H1 (cell line): ENCODE results near the gene STX2. TPM values are rescaled to one million over a fixed set of nuclear protein-coding genes. Genes with fewer than 3 reads are reported as not detected.

Source experiments
- CTCF ChIA-PET: fragments of 300-600 bp; sonication (Branson Sonifier 250); formaldehyde crosslinking; loops from one replicate; lab custom pipeline; 2021; ENCODE audit not compliant: partially characterized antibody; lab: Charles Lee
- POLR2A ChIA-PET: fragments of 300-600 bp; sonication (Branson Sonifier 250); formaldehyde crosslinking; loops from one replicate; lab custom pipeline; 2021; ENCODE audit warnings: inconsistent platforms; ENCODE audit not compliant: partially characterized antibody; lab: Charles Lee
- DNase-seq, 2 experiments: peaks; one replicate each; pipeline versions ENCODE4 v3.0.0 to v3.0.0-alpha.2; 2010 to 2022; ENCODE audit warnings: low spot score in 2 of 2, low read depth in 1 of 2, mixed read lengths in 1 of 2
- FAIRE-seq: peaks from 2 replicates; lab custom pipeline; 2011; peaks lifted over from hg19 to GRCh38; lab: Jason Lieb, UNC
- H2AFZ ChIP-seq: 2 replicates; pipeline ENCODE4 v1.8.1; 2012; ENCODE audit warnings: low read length, inconsistent platforms
- H2AK5ac ChIP-seq: 2 replicates; pipeline ENCODE4 v1.6.1; 2013; ENCODE audit warnings: low read depth, low read length
- H2BK120ac ChIP-seq: replicated peaks from 2 replicates; pipeline ENCODE3; 2013; ENCODE audit warnings: low read depth, low read length, inconsistent platforms
- H2BK12ac ChIP-seq: 2 replicates; pipeline ENCODE4 v1.6.1; 2013; ENCODE audit warnings: low read depth, low read length
- H2BK15ac ChIP-seq: 2 replicates; pipeline ENCODE4 v1.6.1; 2013; ENCODE audit warnings: low read length
- H2BK20ac ChIP-seq: 2 replicates; pipeline ENCODE4 v1.6.1; 2013; ENCODE audit warnings: low read length
- H2BK5ac ChIP-seq: 2 replicates; pipeline ENCODE4 v1.6.1; 2013; ENCODE audit warnings: low read depth, low read length
- H3K14ac ChIP-seq: 2 replicates; pipeline ENCODE4 v1.6.1; 2013; ENCODE audit warnings: inconsistent platforms; ENCODE audit not compliant: insufficient read length
- H3K18ac ChIP-seq: 2 replicates; pipeline ENCODE4 v1.6.1; 2013; ENCODE audit warnings: low read length; ENCODE audit errors: extremely low read depth
- H3K23ac ChIP-seq: 2 replicates; pipeline ENCODE4 v1.6.1; 2013; ENCODE audit warnings: inconsistent platforms; ENCODE audit not compliant: insufficient read length
- H3K23me2 ChIP-seq: 2 replicates; pipeline ENCODE4 v1.6.1; 2013; ENCODE audit warnings: low read depth, low read length
- H3K27ac ChIP-seq: 2 replicates; pipeline ENCODE4 v1.6.1; 2011; ENCODE audit warnings: low read depth, low read length, inconsistent platforms
- H3K27me3 ChIP-seq, 4 experiments: replicated peaks in 1 of 4; 1 replicate in 1 of 4; 2 replicates in 3 of 4; pipeline versions ENCODE4 v1.6.1 to v1.8.1; 2011 to 2013; ENCODE audit warnings: low read length in 3 of 4, mild to moderate bottlenecking in 3 of 4, inconsistent platforms in 2 of 4, mixed read lengths in 2 of 4, moderate library complexity in 1 of 4; ENCODE audit not compliant: control insufficient read depth in 3 of 4, insufficient read depth in 3 of 4; ENCODE audit errors: extremely low read depth in 1 of 4
- H3K36me3 ChIP-seq, 4 experiments: 2 replicates each; pipeline versions ENCODE4 v1.6.1 to v1.8.1; 2011 to 2013; ENCODE audit warnings: mild to moderate bottlenecking in 4 of 4, low read length in 3 of 4, moderate library complexity in 2 of 4, control low read depth in 1 of 4, inconsistent platforms in 1 of 4; ENCODE audit not compliant: insufficient read depth in 4 of 4, control insufficient read depth in 2 of 4
- H3K4ac ChIP-seq: replicated peaks from 2 replicates; pipeline ENCODE3; 2013; ENCODE audit warnings: low read length, low read depth, mixed read lengths, inconsistent platforms; ENCODE audit not compliant: insufficient read length
- H3K4me1 ChIP-seq, 4 experiments: replicated peaks in 1 of 4; 1 replicate in 1 of 4; 2 replicates in 3 of 4; pipeline versions ENCODE4 v1.6.1 to v1.8.1; 2011 to 2013; ENCODE audit warnings: low read length in 3 of 4, inconsistent platforms in 2 of 4, mixed read lengths in 1 of 4; ENCODE audit not compliant: insufficient read depth in 4 of 4, control insufficient read depth in 3 of 4
- H3K4me2 ChIP-seq, 2 experiments: 2 replicates each; pipeline versions ENCODE4 v1.6.1 to v1.8.1; 2011 to 2013; ENCODE audit warnings: low read depth in 2 of 2, low read length in 2 of 2, control low read depth in 1 of 2, inconsistent platforms in 1 of 2, mild to moderate bottlenecking in 1 of 2; ENCODE audit not compliant: insufficient read depth in 1 of 2
- H3K4me3 ChIP-seq, 4 experiments: fragments of 200-600, 300-600 bp in 1 of 4; sonication (generic), shearing (Covaris generic), sonication (Bioruptor Twin) in 1 of 4; 2 replicates each; pipeline versions ENCODE4 v1.5.1 to v1.8.1; 2011 to 2016; ENCODE audit warnings: low read length in 4 of 4, low read depth in 3 of 4, control low read depth in 2 of 4, inconsistent platforms in 2 of 4, mild to moderate bottlenecking in 2 of 4, mixed read lengths in 1 of 4, moderate library complexity in 1 of 4; ENCODE audit not compliant: insufficient read depth in 2 of 4; ENCODE audit errors: extremely low read depth in 1 of 4
- H3K56ac ChIP-seq: replicated peaks from 2 replicates; pipeline ENCODE3; 2013; ENCODE audit warnings: low read depth, mild to moderate bottlenecking, mixed read lengths, low read length, inconsistent platforms; ENCODE audit not compliant: insufficient read length
- H3K79me1 ChIP-seq: 2 replicates; pipeline ENCODE4 v1.6.1; 2013; ENCODE audit warnings: low read depth, low read length, control low read depth
- H3K79me2 ChIP-seq, 2 experiments: 2 replicates each; pipeline versions ENCODE4 v1.6.1 to v1.8.1; 2012 to 2013; ENCODE audit warnings: low read length in 2 of 2, mild to moderate bottlenecking in 2 of 2, inconsistent platforms in 1 of 2; ENCODE audit not compliant: insufficient read depth in 2 of 2, control insufficient read depth in 1 of 2
- H3K9ac ChIP-seq, 4 experiments: replicated peaks in 1 of 4; 1 replicate in 1 of 4; 2 replicates in 3 of 4; pipeline versions ENCODE4 v1.6.1 to v1.8.1; 2011 to 2013; ENCODE audit warnings: low read depth in 3 of 4, low read length in 3 of 4, control low read depth in 2 of 4, mild to moderate bottlenecking in 2 of 4, moderate library complexity in 2 of 4, inconsistent platforms in 1 of 4; ENCODE audit errors: extremely low read depth in 1 of 4
- H3K9me3 ChIP-seq, 2 experiments: 2 replicates each; pipeline versions ENCODE4 v1.6.1 to v1.8.1; 2012 to 2013; ENCODE audit warnings: mild to moderate bottlenecking in 2 of 2, moderate library complexity in 2 of 2, control low read depth in 1 of 2, inconsistent platforms in 1 of 2, low read depth in 1 of 2, low read length in 1 of 2, mixed read lengths in 1 of 2; ENCODE audit not compliant: insufficient read depth in 2 of 2
- H4K20me1 ChIP-seq, 2 experiments: replicated peaks in 1 of 2; 2 replicates each; pipeline versions ENCODE3 to v1.8.1; 2011 to 2013; ENCODE audit warnings: inconsistent platforms in 2 of 2, low read length in 2 of 2, mild to moderate bottlenecking in 1 of 2; ENCODE audit not compliant: insufficient read depth in 2 of 2, control insufficient read depth in 1 of 2
- H4K5ac ChIP-seq: 2 replicates; pipeline ENCODE4 v1.6.1; 2013; ENCODE audit warnings: low read length, low read depth, mixed read lengths, inconsistent platforms; ENCODE audit not compliant: insufficient read length
- H4K8ac ChIP-seq: 2 replicates; pipeline ENCODE4 v1.8.0; 2013; ENCODE audit warnings: mild to moderate bottlenecking, moderate library complexity, low read length, inconsistent platforms; ENCODE audit not compliant: insufficient read depth; ENCODE audit errors: extremely low read depth
- H4K91ac ChIP-seq: replicated peaks from 2 replicates; pipeline ENCODE3; 2013; ENCODE audit warnings: low read length, mixed read lengths, inconsistent platforms; ENCODE audit not compliant: insufficient read length
- CBX8 ChIP-seq: fragments of 300-800, 300-1000 bp; sonication (generic); IDR thresholded peaks from 2 replicates; pipeline ENCODE4 v1.7.1; 2016; ENCODE audit warnings: low read depth, low read length, borderline replicate concordance
- FOSL1 ChIP-seq: IDR thresholded peaks from 2 replicates; pipeline ENCODE4 v1.6.1; 2011; ENCODE audit warnings: mild to moderate bottlenecking, low read depth, low read length, moderate library complexity; ENCODE audit not compliant: insufficient read depth
- KDM5A ChIP-seq: fragments of 200-600 bp; IDR thresholded peaks from 2 replicates; pipeline ENCODE4 v1.7.1; 2012; ENCODE audit warnings: mild to moderate bottlenecking, low read length, inconsistent platforms, mixed read lengths
- PHF8 ChIP-seq: fragments of 200-600 bp; sonication (generic); conservative IDR thresholded peaks from 2 replicates; pipeline ENCODE4 v1.7.1; 2012; ENCODE audit warnings: low read depth, mild to moderate bottlenecking, inconsistent platforms, low read length, moderate library complexity
- WGBS, 2 experiments: shearing (Covaris generic) in 1 of 2; methylation state at CpG; one replicate each; pipeline versions ENCODE4 v1.1.6 to v1.1.7; 2013 to 2015; ENCODE audit warnings: low lambda C conversion rate in 2 of 2, mixed read lengths in 2 of 2, inconsistent platforms in 1 of 2, low coverage in 1 of 2, missing lambda C conversion rate in 1 of 2; ENCODE audit not compliant: insufficient replicate concordance in 2 of 2, insufficient coverage in 1 of 2, insufficient read length in 1 of 2; ENCODE audit errors: extremely low coverage in 1 of 2, missing lambda C conversion rate in 1 of 2; 5-methylcytosine and 5-hydroxymethylcytosine counted together
- polyA plus RNA-seq, 7 experiments: library from polyadenylated mRNA; depleted of rRNA in 3 of 7; stranded (reverse) in 5 of 7; unstranded in 2 of 7; fragments of >200 nt in 5 of 7; fragments of 200-250 nt in 2 of 7; gene quantifications; 1 replicate in 5 of 7; 2 replicates in 1 of 7; 4 replicates in 1 of 7; pipeline versions ENCODE4 v1.2.1 to v1.2.3, GENCODE V29; 2011 to 2013; ENCODE audit warnings: missing spikeins in 2 of 7, mixed read lengths in 2 of 7
- total RNA-seq: library from RNA; stranded (reverse); fragmentation: NEBNext Ultra II Directional; extraction: Animal tissue kit (Norgen Biotek cat#: 25700); gene quantifications from 2 replicates; pipeline ENCODE4 v1.2.1, GENCODE V29; 2021

STX2 gene
- total and polyA plus RNA-seq, 2 of the 8 experiments (the other 6 are each of a cell fraction or from before 2014, with no cell fraction given), result 20.0 to 26.3 TPM

GRCh38 chr12:130876758-130877157, 37.7 kb upstream of the STX2 start:
- Histone ChIP-seq H3K9ac (no peak overlapping the region), H3K23me2 (peaks cover 8% of the 10 kb centered on the region)
- 88% methylated on average over 3 of the region's 3 CpGs; no CpG with 5 or more reads in 1 of the 2 experiments for WGBS, 2 experiments

More at GRCh38 chr12:130876758-130877157, 37.7 kb upstream of the STX2 start:
- Histone ChIP-seq H2BK15ac (no peak overlapping the region), H2BK20ac (no peak overlapping the region), H4K5ac (no peak overlapping the region), H3K14ac (no peak overlapping the region), H2BK120ac (no peak overlapping the region), H2AK5ac (no peak overlapping the region), H3K4ac (no peak overlapping the region), H2BK5ac (no peak overlapping the region), H3K4me2 (no peak overlapping the region), H3K9me3 (no peaks in the 10 kb centered on the region), H3K27me3 (no peaks in the 10 kb centered on the region), H4K8ac (no peak overlapping the region), H3K79me2 (peaks cover 6 to 30% of the 10 kb centered on the region in 2 experiments), H3K79me1 (no peaks in the 10 kb centered on the region), H3K36me3 (peaks cover 27 to 53% (median 42%) of the 10 kb centered on the region in 4 experiments), H2BK12ac (no peak overlapping the region), H4K20me1 (peaks cover 7 to 9% of the 10 kb centered on the region in 2 experiments), H3K23ac (no peak overlapping the region), H3K4me3 (no peak overlapping the region), H3K56ac (no peak overlapping the region), H3K4me1 (peaks cover 0 to 5% (median 3%) of the 10 kb centered on the region in 4 experiments; a peak in 4 of 7 replicates), H4K91ac (no peak overlapping the region), H3K27ac (no peak overlapping the region), H3K18ac (no peak overlapping the region), H2AFZ (no peak overlapping the region)
- TF ChIP-seq PHF8 (no peak), FOSL1 (no peak), KDM5A (no peak), CBX8 (no peak)
- ChIA-PET POLR2A (interaction anchor here (0.7 to 8.9 kb wide), 19 partner anchors 9 to 856 kb away, joined by 3 to 86 read pairs (median 13); no protein-coding TSS in a partner anchor), CTCF (interaction anchor here (1.2 to 2.2 kb wide), 2 partner anchors 20 to 49 kb away, joined by 4 to 9 read pairs; no protein-coding TSS in a partner anchor)
- FAIRE-seq (no peak), DNase-seq (no peak)
